Measurements from ENCODE around the gene THOP1. TPM values are rescaled to one million over a fixed set of nuclear protein-coding genes. Genes with fewer than 3 reads are reported as not detected.

THOP1 gene
- total RNA-seq, 1 donor from 2014 or later: 28.5 TPM

DNA sequence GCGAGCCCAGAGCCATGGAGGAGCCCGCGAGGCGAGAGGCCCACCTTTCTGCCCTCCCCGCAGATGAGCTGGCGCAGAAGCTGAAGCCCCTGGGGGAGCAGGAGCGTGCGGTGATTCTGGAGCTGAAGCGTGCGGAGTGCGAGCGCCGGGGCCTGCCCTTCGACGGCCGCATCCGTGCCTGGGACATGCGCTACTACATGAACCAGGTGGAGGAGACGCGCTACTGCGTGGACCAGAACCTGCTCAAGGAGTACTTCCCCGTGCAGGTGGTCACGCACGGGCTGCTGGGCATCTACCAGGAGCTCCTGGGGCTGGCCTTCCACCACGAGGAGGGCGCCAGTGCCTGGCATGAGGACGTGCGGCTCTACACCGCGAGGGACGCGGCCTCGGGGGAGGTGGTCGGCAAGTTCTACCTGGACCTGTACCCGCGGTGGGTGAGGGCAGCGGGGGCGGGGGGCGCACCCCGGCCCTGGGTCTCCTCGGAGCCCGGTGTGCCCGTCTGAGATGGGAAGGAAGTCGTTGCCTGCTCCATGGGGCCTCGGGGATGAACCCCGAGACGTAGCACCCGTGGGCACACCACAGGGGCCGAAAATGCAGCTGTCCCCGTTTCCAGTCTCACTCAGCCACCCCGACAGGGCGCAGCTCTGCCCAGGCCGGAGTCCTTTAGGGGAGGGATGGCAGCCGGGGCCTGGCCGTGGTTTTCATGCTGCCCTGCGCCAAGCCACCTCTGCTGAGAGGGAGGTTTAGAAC lies 22.3 kb downstream of the THOP1 start:
- Histone ChIP-seq H3K27ac (no peak overlapping the region), H3K9me3 (no peaks in the 10 kb centered on the region), H3K4me3 (no peak overlapping the region), H3K36me3 (peaks cover 0 to 38% of the 10 kb centered on the region in 2 donors), H3K4me1 (no peaks in the 10 kb centered on the region), H3K27me3 (no peaks in the 10 kb centered on the region)
- intact Hi-C loops (cut with DNase I): no loop called here
- no peak for DNase-seq (ENCODE audit: extremely low spot score in 2 of 2)
- TF ChIP-seq, protein P1, sequence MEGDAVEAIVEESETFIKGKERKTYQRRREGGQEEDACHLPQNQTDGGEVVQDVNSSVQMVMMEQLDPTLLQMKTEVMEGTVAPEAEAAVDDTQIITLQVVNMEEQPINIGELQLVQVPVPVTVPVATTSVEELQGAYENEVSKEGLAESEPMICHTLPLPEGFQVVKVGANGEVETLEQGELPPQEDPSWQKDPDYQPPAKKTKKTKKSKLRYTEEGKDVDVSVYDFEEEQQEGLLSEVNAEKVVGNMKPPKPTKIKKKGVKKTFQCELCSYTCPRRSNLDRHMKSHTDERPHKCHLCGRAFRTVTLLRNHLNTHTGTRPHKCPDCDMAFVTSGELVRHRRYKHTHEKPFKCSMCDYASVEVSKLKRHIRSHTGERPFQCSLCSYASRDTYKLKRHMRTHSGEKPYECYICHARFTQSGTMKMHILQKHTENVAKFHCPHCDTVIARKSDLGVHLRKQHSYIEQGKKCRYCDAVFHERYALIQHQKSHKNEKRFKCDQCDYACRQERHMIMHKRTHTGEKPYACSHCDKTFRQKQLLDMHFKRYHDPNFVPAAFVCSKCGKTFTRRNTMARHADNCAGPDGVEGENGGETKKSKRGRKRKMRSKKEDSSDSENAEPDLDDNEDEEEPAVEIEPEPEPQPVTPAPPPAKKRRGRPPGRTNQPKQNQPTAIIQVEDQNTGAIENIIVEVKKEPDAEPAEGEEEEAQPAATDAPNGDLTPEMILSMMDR (IDR thresholded peaks at IDR 0.05): no peak
- TF ChIP-seq POLR2A (IDR thresholded peaks at IDR 0.05) (no peak), POLR2AphosphoS5 (IDR thresholded peaks at IDR 0.05; ENCODE audit: insufficient read depth in 1 of 2, low read depth in 1 of 2) (no peak)

DNA sequence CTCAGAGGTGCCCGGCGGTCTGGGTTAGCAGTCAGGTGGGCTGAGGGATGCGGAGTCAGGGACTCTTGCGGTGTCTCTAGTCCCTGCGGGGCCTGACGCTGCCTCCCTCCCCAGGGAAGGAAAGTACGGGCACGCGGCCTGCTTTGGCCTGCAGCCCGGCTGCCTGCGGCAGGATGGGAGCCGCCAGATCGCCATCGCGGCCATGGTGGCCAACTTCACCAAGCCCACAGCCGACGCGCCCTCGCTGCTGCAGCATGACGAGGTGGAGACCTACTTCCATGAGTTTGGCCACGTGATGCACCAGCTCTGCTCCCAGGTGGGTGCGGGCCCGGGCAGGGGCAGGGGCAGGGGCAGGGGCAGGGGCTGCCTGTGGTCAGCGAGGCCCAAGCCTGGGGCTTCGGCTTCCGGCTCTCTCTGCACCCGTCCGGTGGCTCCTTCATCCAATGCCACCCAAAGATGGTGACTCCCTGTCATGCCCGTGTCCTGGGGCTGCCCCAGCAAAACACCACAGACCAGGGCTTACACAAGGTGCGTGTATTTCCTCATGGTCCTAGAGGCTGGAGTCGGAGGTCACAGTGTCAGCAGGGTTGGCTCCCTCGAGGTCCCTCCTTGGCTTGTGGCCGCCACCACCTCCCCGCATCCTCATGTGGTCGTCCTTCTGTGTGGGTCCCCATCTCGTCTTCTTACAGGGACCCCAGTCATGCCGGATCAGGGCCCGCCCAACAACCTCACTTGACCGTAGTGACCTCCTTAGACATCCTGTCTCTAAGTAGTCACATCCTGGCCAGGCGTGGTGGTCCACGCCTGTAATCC lies 23.0 kb downstream of the THOP1 start:
- intact Hi-C loops (cut with DNase I): no loop called here
- TF ChIP-seq, protein P1 (IDR thresholded peaks at IDR 0.05): no peak
- TF ChIP-seq POLR2AphosphoS5 (IDR thresholded peaks at IDR 0.05; ENCODE audit: insufficient read depth in 1 of 2, low read depth in 1 of 2) (no peak), POLR2A (IDR thresholded peaks at IDR 0.05) (no peak)

DNA sequence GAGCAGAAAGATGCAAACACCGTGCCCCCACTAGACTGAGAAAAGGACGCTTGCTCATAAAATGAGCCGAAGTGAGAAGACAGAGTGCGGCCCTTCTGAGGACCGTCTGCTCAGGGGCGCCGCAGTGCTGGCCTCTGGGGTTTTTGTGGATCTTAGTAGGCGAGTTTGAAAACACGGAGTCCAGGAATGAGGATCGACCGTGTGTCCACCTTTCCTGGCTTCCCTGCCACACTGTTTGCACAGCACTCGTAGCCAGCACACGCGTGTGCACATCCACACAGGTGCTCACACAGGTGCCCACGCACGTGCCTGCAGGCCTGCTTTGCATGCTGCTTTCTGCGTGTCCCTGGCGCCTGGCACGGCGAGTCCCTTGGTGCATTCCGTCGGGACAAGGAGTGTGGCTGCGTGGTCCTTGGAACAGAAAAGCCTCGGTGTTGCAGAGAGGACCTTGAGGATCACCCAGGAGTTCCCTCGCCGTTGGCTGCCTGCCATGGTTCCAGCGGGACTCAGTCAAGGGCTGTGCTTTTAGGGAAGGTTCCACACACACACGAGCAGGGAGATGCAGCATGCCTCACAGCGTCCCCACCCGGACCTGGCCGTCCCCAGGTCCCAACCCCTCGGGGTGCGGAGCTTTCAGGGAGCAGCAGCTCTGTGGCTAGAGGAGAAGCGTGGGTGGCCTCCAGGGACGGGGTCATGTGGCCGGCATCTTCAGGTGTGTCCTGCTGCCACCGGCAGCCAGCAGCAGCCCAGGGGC lies 24.3 kb downstream of the THOP1 start:
- Histone ChIP-seq H3K9me3 (no peaks in the 10 kb centered on the region), H3K27me3 (no peaks in the 10 kb centered on the region), H3K27ac (no peak overlapping the region), H3K4me1 (no peaks in the 10 kb centered on the region), H3K4me3 (no peak overlapping the region), H3K36me3 (peaks cover 0 to 35% of the 10 kb centered on the region in 2 donors)
- intact Hi-C loops (cut with DNase I): no loop called here
- TF ChIP-seq, protein P1 (IDR thresholded peaks at IDR 0.05): no peak
- no peak for TF ChIP-seq POLR2AphosphoS5 (IDR thresholded peaks at IDR 0.05; ENCODE audit: insufficient read depth in 1 of 2, low read depth in 1 of 2)
- no peak for TF ChIP-seq POLR2A (IDR thresholded peaks at IDR 0.05)
- no peak for DNase-seq (ENCODE audit: extremely low spot score in 2 of 2)

More for the DNA sequence above, 23.0 kb downstream of the THOP1 start:
- Histone ChIP-seq H3K27ac (no peak overlapping the region), H3K4me3 (no peak overlapping the region), H3K36me3 (peaks cover 0 to 38% of the 10 kb centered on the region in 2 donors), H3K27me3 (no peaks in the 10 kb centered on the region), H3K4me1 (no peaks in the 10 kb centered on the region), H3K9me3 (no peaks in the 10 kb centered on the region)
- no peak for DNase-seq (ENCODE audit: extremely low spot score in 2 of 2)

DNA sequence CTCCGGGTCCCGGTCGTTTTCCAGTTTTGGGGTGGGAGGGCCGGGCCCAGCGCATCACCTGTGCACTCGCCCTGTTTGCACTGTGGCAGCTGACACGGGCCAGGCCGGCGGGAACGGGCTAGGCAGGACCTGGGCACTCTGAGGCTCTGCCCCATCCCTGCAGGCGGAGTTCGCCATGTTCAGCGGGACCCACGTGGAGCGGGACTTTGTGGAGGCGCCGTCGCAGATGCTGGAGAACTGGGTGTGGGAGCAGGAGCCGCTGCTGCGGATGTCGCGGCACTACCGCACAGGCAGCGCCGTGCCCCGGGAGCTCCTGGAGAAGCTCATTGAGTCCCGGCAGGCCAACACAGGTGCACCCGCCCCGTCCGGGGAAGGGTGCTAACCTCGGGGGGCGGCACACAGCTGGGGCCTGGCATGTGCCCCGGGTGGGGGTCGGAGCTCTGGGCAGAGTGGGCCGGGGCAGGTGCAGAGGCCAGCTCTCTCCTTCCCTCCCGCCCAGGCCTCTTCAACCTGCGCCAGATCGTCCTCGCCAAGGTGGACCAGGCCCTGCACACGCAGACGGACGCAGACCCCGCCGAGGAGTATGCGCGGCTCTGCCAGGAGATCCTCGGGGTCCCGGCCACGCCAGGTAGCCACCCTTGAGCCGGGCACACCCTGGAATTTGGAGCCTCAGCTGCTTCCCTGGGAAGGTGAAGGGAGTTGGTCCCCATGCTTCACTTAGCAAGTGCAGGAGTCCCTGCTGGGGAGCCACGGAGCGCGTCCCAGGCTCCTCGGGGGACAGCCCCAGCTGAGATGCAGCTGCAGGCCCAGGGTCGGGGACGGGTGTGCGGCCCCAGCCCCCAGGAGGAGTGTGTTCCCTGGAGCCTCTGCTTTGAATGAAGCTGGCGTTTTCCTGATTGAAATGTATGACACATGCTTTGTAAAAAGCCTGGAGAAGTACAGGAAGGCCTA lies 25.1 kb downstream of the THOP1 start:
- no peak for DNase-seq (ENCODE audit: extremely low spot score in 2 of 2)
- TF ChIP-seq POLR2AphosphoS5 (IDR thresholded peaks at IDR 0.05; ENCODE audit: insufficient read depth in 1 of 2, low read depth in 1 of 2): no peak
- TF ChIP-seq, protein P1 (IDR thresholded peaks at IDR 0.05): no peak
- no peak for TF ChIP-seq POLR2A (IDR thresholded peaks at IDR 0.05)
- intact Hi-C loops (cut with DNase I): no loop called here
- H3K9me3 ChIP-seq: no peaks in the 10 kb centered on the region
- H3K4me3 ChIP-seq: no peak overlapping the region
- peaks cover 0 to 27% of the 10 kb centered on the region in 2 donors for H3K36me3 ChIP-seq
- H3K4me1 ChIP-seq: no peaks in the 10 kb centered on the region
- H3K27me3 ChIP-seq: no peaks in the 10 kb centered on the region
- no peak overlapping the region for H3K27ac ChIP-seq
